ENCODE data around the gene GNAQ.

DNA sequence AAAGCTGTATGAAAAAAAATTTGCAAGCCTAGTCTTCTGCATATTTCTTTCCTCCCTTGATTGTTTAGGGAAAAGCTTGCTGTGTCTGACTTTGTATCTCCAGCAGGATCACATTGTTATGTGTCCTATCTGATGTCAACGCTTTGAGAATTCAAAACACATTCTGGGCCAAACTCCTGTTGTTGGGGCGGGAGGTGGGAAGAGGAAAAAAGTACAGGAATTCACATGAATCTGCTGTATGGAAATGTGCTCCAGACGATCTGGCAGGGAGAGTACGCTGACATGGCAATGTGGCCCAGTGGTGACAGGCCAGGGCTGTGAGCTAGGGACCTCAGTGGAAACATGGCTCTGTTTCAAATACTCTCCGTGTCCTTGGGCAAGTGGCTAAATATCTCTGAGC is 296.1 kb downstream of the GNAQ start:
- no peak for TF ChIP-seq POLR2A (IDR thresholded peaks at IDR 0.05)
- TF ChIP-seq, protein P1, sequence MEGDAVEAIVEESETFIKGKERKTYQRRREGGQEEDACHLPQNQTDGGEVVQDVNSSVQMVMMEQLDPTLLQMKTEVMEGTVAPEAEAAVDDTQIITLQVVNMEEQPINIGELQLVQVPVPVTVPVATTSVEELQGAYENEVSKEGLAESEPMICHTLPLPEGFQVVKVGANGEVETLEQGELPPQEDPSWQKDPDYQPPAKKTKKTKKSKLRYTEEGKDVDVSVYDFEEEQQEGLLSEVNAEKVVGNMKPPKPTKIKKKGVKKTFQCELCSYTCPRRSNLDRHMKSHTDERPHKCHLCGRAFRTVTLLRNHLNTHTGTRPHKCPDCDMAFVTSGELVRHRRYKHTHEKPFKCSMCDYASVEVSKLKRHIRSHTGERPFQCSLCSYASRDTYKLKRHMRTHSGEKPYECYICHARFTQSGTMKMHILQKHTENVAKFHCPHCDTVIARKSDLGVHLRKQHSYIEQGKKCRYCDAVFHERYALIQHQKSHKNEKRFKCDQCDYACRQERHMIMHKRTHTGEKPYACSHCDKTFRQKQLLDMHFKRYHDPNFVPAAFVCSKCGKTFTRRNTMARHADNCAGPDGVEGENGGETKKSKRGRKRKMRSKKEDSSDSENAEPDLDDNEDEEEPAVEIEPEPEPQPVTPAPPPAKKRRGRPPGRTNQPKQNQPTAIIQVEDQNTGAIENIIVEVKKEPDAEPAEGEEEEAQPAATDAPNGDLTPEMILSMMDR (IDR thresholded peaks at IDR 0.05) = no peak

Measured in testis (tissue), 2 donors.